ENCODE data around the gene MCAT. TPM values are rescaled to one million over a fixed set of nuclear protein-coding genes. Genes with fewer than 3 reads are reported as not detected.

Gene MCAT
- total RNA-seq: 9.0 TPM

- peak; percentile 92 for DNase-seq
Observed at GRCh38 chr22:43142880-43143562, at the start of gene MCAT. MCAT (minus strand) TSS chr22:43143398; CDS start chr22:43143348, 50 bp downstream.

GRCh38 chr22:43191831-43192230 is 48.6 kb upstream of the MCAT start:
- no peak for DNase-seq

- no peak for DNase-seq
Observed at GRCh38 chr22:43188829-43189545, 45.8 kb upstream of the MCAT start.

- peak; percentile 98 for DNase-seq
Observed at GRCh38 chr22:43187171-43188099, 44.2 kb upstream of the MCAT start.

- peak; percentile 79 for DNase-seq
Observed at GRCh38 chr22:43186272-43187170, 43.3 kb upstream of the MCAT start, which contains the start of gene TTLL12. TTLL12 (minus strand) TSS chr22:43187134; CDS start chr22:43187069, 65 bp downstream.

GRCh38 chr22:43185860-43186261 is 42.7 kb upstream of the MCAT start:
- DNase-seq: peak; percentile 70

GRCh38 chr22:43183496-43184277 is 40.5 kb upstream of the MCAT start:
- no peak for DNase-seq

GRCh38 chr22:43182726-43183125 is 39.5 kb upstream of the MCAT start:
- DNase-seq: no peak

GRCh38 chr22:43182118-43182517 is 38.9 kb upstream of the MCAT start:
- DNase-seq: no peak

GRCh38 chr22:43181321-43182076 is 38.3 kb upstream of the MCAT start:
- no peak for DNase-seq

- DNase-seq: no peak
Observed at GRCh38 chr22:43180670-43181069, 37.5 kb upstream of the MCAT start.

GRCh38 chr22:43179911-43180195 is 36.7 kb upstream of the MCAT start:
- no peak for DNase-seq

GRCh38 chr22:43179146-43179910 is 36.1 kb upstream of the MCAT start:
- no peak for DNase-seq

GRCh38 chr22:43177479-43177878 is 34.3 kb upstream of the MCAT start:
- no peak for DNase-seq

GRCh38 chr22:43176090-43176489 is 32.9 kb upstream of the MCAT start:
- DNase-seq: no peak

- no peak for DNase-seq
Observed at GRCh38 chr22:43174941-43175531, 31.8 kb upstream of the MCAT start.

GRCh38 chr22:43173976-43174720 is 30.9 kb upstream of the MCAT start:
- DNase-seq: no peak

GRCh38 chr22:43173566-43173965 is 30.4 kb upstream of the MCAT start:
- DNase-seq: no peak

Measured in tongue (tissue), 2 donors.